Measurements from ENCODE around the gene ASXL1. TPM values are rescaled to one million over a fixed set of nuclear protein-coding genes. Genes with fewer than 3 reads are reported as not detected.

Gene ASXL1
- total and polyA plus RNA-seq, 9 of the 15 experiments (the other 6 are each of a cell fraction or from before 2014, with no cell fraction given), result 6.5 to 65.3 (median 32.3) TPM

- Histone ChIP-seq H3K4me1 (replicated peaks in 1 of 2; ENCODE audit: control insufficient read depth in 2 of 2, insufficient read depth in 2 of 2, low read length in 2 of 2) (peaks cover 0 to 5% of the 10 kb centered on the region in 2 experiments; a peak in 3 of 5 replicates), H3K9me1 (ENCODE audit: control insufficient read depth, insufficient read depth, low read length) (peaks cover 3% of the 10 kb centered on the region), H3K9ac (ENCODE audit: insufficient read depth in 1 of 2, low read depth in 2 of 2, low read length in 2 of 2) (no peak overlapping the region), H4K20me1 (replicated peaks; ENCODE audit: control insufficient read depth, insufficient read depth, low read length) (peaks cover 22% of the 10 kb centered on the region), H3K9me3 (replicated peaks; ENCODE audit: control insufficient read depth, insufficient read depth, low read depth, low read length) (no peaks in the 10 kb centered on the region), H3K36me3 (ENCODE audit: control insufficient read depth, insufficient read depth, low read length) (peaks cover 69% of the 10 kb centered on the region), H2AFZ (ENCODE audit: low read depth, low read length) (no peak overlapping the region), H3K4me3 (no peak overlapping the region), H3K79me2 (ENCODE audit: control insufficient read depth, insufficient read depth, low read length) (peaks cover 75% of the 10 kb centered on the region), H3K4me2 (ENCODE audit: insufficient read depth, low read length) (no peak overlapping the region), H3K27me3 (ENCODE audit: control insufficient read depth in 2 of 2, insufficient read depth in 2 of 2, low read length in 2 of 2) (no peaks in the 10 kb centered on the region), H3K27ac (ENCODE audit: extremely low read depth, low read depth, low read length) (no peak overlapping the region)
- FAIRE-seq (no peak), ATAC-seq (no peak), DNase-seq (ENCODE audit: extremely low read depth in 1 of 4, low spot score in 3 of 4) (no peak)
- intact Hi-C loops (cut with micrococcal nuclease), result no loop called here
- in situ Hi-C loops (cut with MboI), result no loop called here
- CTCF ChIA-PET (ENCODE audit: low intra/inter-chr PET ratio), result interaction anchor here (0.6 kb wide), 1 partner anchor 10 kb away, joined by 3 read pairs; no protein-coding TSS in a partner anchor
- POLR2A ChIA-PET, result interaction anchor here (0.6 to 1.4 kb wide), 3 partner anchors 11 to 1035 kb away, joined by 3 to 4 read pairs (median 3); partner anchors contain the start of gene ASXL1
- no TSS peak for BruUV-seq (replicated peaks)
- TF ChIP-seq TCF15 (CRISPR knock-in tag; IDR thresholded peaks at IDR 0.05) (no peak), ZNF408 (CRISPR knock-in tag; IDR thresholded peaks at IDR 0.05; ENCODE audit: low read depth) (no peak), PTRF (tag; IDR thresholded peaks at IDR 0.05) (no peak), ATF3 (IDR thresholded peaks at IDR 0.05) (no peak), ATF3 (CRISPR knock-in tag; conservative IDR thresholded peaks at IDR 0.05) (no peak), MAFG (tag; conservative IDR thresholded peaks at IDR 0.05) (no peak), RB1 (IDR thresholded peaks at IDR 0.05; ENCODE audit: low read depth) (no peak), NKRF (IDR thresholded peaks at IDR 0.05; ENCODE audit: borderline replicate concordance) (no peak), MTA2 (IDR thresholded peaks at IDR 0.05; ENCODE audit: low read depth) (no peak), KDM1A (IDR thresholded peaks at IDR 0.05) (no peak), ZNF431 (CRISPR knock-in tag; IDR thresholded peaks at IDR 0.05) (no peak), NR2F6 (CRISPR knock-in tag; IDR thresholded peaks at IDR 0.05) (no peak), ZBTB33 (CRISPR knock-in tag; IDR thresholded peaks at IDR 0.05) (no peak), ZFP30 (CRISPR knock-in tag; IDR thresholded peaks at IDR 0.05; ENCODE audit: borderline replicate concordance) (no peak), DLX4 (CRISPR knock-in tag; IDR thresholded peaks at IDR 0.05) (no peak), PTBP1 (IDR thresholded peaks at IDR 0.05; ENCODE audit: low read depth, low read length) (no peak)
These were observed 10.2 kb downstream of the ASXL1 start for GRCh38 chr20:32368323-32368722.
